ENCODE results near the gene ADD3.
"Not testable (repeated sequence)": the region's sequence is repeated elsewhere in the genome, so short reads cannot be mapped to it uniquely, and the experiment has no call there.

Gene ADD3

DNA sequence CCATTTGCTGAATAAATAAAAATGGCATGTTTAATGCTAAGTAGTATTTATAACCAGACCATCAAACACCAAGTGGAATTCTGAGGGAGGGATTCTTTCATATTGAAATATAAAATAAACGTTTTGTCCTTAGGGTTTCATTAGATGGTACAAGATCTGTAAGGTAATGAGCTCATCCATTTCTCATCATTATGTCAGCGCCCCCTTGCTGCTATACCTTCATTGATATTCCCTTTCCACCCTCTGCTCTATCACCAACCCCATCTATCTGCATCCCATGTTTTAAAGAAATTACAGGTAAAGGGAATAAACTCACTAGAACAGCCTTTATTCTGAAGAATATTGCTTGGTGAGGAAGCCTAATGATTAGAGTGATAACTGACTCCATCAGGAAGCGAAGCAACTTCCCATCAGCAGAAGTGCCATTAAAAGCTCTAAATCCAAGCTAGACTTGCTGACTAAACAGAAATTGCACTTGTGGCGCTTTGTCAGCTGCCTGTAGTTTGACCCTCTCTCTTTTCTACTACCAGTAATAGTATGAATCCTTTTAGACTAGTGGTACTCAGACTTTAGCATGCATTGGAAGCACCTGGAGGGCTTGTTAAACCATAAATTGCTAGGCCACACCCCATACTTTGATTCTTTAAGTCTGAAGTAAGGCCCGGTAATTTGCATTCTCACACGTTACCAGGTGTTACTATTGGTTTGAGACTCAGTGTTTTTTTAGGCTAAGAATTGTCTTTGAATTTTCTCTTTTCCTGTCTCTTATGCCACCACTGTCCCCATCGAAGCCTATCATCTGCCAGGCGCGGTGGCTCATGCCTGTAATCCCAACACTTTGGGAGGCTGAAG, 27.5 kb downstream of the ADD3 start:
- no peak for DNase-seq (ENCODE audit: low read depth)

DNA sequence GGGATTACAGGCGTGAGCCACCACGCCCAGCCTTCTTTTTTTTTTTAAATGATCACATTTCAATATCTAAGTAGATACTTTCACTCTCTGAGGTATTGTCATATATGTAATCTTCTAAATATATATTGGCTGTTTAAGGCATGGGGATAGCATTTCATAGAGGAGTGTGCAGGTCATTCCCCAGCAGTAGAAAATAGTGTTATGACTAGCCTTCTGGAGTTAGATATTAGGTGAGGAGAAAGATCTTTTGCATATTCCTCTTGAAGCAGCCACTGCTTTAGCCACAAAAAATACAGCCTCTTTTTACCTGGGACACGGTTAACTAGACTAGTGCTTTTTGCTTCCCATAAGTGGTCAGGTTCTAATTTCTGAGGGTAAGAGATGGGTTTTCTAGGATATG, 28.9 kb downstream of the ADD3 start:
- no peak for DNase-seq (ENCODE audit: low read depth)

DNA sequence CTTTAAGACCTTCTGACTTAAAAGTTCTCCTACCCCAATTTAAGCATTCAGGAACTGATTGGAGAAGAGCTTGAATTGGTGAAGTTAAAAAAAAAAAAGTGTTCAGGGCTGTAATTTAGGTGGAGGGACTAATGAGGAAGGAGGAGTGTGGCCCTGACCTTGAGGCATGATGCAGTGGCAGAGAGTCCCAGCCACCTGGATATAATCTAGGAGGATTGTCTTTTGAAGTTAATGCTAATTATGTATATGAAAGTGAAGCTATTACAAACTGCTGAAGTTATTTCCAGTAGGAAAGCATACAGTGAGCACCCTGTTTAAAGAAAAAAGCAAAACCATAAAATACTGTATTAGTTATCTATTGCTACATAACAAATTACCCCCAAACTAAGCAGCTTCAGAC, 31.5 kb downstream of the ADD3 start:
- DNase-seq (ENCODE audit: low read depth), result no peak

DNA sequence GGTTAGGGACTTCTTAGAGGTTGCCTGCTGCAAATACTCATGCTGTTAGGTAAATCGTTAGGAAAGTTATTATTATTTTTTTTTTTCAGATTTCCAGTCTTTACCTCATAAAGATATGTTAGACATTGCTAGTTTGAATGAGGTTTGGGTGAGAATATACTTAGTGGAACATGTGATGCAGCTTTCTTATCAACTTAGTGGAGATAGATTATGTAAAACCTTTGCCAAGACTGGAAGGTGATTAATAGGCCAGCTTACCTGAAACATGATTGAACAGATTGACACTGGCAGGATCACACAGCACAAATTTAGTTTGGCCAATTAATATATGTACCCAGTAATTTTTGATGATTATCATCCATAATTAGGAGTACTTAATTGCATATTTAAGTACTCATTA, 32.3 kb downstream of the ADD3 start:
- DNase-seq (ENCODE audit: low read depth), result no peak

DNA sequence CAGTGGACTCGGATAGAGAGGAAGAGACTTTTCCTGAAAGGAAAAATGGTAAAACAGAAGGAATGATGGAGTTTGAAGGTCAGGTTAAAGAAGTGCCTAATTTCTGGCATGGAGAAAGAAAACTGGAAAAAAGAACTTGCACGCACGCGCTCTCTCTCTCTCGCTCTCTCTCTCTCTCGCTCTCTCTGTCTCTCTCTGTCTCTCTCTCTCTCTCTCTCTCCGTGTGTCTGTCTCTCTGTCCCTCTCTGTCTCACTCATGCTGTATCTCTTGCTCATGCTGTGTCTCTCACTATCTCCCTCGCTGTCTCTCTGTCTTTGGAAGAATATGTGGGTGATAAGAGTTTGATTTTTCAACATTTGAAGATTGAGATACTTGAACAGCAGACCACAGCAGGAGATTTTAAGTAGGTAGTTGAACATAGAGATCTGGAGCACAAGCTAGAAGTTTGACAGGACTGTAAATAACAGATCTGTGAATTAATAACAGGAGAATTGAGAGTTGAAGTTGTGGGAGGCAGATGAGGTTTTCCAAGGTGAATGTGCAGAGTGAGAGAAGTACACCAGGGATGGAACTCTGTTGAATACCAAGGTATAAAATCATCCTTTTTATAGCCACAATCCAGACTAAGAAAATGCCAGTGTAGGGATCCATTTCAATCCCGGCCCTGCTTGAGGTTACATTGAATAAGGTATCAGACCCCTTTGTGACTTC, 33.1 kb downstream of the ADD3 start:
- no peak for DNase-seq (ENCODE audit: low read depth)

DNA sequence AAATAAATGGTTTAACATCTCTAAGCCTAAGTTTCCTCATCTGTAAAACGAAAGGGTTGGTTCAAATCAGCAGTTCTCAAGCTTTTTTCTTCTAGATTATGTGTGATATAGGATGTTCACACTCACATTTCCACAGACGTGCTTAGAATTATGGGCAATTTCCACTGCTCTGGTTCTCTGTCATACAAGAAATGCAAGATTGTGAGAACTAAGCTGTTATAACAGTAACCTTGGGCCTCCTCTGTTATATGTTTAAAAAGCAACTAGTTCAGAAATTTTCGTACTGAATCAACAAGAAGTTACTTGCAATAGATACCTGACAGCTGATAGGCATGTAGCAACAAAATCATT, 33.7 kb downstream of the ADD3 start:
- DNase-seq (ENCODE audit: low read depth), result no peak

DNA sequence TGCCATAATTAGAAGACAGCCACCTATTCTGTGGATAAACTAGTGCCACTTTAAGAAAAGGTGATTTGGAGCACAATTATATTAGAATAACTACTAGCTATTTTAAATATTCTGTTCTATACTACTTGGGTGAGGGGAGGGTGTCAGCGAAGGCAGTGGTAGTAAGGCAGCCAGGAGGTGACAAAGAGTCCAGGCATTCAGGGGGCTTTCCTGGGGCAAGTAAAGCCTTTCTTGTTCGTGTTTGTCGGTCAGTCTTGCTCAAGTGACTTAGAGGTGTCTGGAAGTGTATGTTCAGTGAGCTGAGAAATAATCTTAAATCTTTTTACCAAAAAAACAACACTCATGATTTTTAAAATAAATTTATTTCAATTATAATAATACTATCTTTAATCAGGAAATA, 34.4 kb downstream of the ADD3 start:
- no peak for DNase-seq (ENCODE audit: low read depth)

DNA sequence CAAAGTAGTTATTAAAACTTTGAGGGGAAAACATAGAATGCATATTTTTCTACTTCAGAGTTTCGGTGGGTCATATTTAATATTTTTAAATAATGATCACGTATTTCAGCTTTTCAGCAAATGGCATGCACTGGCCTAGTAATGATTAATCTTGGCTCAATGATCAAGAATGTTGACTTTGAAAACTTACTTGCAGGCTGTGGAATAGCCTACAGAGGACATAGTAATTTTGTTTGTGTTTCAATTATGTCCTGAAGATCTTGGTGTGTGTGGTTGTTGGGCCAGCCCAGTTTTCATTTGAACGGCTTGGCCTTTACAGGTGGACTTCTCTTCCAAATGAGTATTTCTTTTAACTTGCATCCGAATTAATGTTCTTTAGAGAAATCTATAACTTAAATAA, 35.1 kb downstream of the ADD3 start:
- no peak for DNase-seq (ENCODE audit: low read depth)

DNA sequence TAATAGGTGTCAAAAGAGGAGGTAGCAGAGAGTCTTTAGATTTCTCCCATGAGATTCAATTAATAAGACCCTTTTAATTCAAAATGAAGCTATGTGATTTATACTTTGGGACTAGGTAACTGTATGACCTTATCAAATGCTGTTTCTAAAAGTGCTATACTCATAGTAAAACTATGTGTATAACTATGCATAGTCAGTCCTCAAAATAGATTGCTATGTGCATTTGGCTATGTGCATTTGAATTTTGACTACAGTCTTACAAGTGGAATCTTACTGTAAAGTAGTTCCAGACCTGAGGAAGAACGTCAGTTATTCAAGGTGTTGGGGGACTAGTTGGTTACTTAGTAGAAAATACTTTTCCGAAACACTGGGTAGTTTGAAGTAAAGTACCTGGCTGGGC, 36.9 kb downstream of the ADD3 start:
- DNase-seq (ENCODE audit: low read depth), result no peak

DNA sequence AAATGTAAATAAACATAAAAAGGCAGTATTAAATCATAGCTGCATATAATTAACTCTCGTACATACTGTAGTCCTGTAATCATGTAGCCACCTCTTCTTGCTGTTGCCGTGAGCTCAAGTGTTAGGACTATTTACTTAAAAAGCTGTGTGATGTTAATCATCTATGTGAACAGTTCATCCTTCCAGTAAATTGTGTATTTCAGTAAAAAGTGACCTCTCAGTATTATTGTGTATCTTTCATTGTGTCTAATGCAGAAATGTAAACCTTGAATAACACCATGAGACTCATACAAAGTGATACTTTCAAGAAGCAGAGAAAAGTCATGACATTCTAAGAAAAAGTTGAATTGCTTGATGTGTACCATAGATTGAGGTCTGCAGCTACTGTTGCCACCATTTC, 38.0 kb downstream of the ADD3 start:
- no peak for DNase-seq (ENCODE audit: low read depth)

DNA sequence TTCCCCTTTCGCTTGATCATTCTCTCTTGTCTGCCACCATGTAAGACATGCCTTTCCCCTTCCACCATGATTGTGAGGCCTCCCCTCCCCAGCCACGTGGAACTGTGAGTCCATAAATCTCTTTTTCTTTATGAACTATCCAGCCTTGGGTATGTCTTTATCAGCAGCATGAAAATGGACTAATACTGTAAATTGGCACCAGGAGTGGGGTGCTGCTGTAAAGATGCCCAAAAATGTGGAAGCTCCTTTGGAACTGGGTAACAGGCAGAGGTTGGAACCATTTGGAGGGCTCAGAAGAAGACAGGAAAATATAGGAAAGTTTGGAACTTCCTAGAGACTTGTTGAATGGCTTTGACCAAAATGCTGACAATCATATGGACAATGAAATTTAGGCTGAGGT, 40.4 kb downstream of the ADD3 start:
- not testable (repeated sequence) for DNase-seq (ENCODE audit: low read depth)

DNA sequence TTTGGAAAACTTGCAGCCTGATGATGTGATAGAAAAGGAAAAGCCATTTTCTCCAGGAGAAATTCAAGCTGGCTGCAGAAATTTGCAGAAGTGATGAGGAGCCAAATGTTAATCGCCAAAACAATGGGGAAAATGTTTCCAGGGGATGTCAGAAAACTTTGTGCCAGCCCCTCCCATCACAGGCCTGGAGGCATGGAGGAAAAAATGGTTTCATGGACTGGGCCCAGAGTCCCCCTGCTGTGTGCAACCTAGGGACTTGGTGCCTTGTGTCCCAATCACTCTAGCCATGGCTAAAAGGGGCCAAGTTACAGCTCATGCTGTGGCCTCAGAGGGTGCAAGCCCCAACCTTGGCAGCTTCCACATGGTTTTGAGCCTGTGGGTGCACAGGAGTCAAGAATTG, 41.0 kb downstream of the ADD3 start:
- DNase-seq (ENCODE audit: low read depth), result no peak

DNA sequence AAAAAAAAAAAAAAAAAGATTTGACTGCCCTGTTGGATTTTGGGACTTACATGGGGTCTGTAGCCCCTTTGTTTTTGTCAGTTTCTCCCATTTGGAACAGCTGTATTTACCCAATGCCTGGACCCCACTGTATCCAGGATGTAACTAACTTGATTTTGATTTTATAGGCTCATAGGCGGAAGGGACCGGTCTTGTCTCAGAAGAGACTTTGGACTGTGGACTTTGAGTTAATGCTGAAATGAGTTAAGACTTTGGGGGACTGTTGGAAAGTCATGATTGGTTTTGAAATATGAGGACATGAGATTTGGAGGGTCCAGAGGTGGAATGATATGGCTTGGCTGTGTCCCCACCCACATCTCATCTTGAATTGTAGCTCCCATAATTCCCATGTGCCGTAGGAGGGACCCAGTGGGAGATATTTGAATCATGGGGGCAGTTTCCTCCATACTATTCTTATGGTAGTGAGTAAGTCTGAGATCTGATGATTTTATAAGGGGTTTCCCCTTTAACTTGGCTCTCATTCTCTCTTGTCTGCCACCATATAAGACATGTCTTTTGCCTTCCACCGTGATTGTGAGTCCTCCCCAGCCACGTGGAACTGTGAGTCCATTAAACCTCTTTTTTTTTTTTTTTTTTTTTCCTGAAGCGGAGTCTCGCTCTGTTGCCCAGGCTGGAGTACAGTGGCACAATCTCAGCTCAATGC, 42.3 kb downstream of the ADD3 start:
- DNase-seq (ENCODE audit: low read depth), result not testable (repeated sequence)

DNA sequence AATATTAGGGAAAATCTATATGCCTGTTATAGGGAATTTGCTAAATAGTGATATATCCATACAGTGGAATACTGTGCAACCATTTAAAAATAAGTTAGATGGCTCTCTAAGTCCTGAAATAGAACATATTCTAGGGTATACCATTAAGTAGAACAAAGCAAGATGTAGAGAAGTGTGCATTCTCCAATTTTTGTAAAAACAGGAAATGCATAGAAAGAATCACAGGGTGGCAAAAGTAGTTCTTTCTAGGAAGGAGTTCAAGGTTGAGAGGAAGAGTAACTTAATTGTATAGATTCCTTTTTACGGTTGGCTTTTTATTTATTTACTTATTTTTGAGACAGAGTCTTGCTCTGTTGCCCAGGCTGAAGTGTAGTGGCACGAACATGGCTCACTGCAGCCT, 43.7 kb downstream of the ADD3 start:
- no peak for DNase-seq (ENCODE audit: low read depth)

DNA sequence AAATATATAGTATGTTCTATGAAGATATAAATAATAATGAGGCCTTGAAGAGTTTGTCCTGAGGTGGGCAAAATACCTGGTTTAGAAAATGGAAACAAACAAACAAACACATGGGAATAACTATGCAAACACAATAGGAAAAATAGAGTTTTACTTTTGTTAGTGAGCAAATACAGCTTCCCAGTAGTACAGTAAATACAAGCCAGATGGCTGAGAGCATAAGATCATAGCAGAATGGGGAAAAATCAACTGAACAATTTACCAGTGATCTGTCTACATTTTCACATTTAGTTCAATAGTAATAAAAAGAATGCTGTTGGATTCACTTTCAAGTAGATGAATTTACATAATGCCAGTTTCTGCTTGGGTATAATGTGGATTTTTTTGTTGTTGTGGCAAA, 45.1 kb downstream of the ADD3 start:
- DNase-seq (ENCODE audit: low read depth), result no peak

DNA sequence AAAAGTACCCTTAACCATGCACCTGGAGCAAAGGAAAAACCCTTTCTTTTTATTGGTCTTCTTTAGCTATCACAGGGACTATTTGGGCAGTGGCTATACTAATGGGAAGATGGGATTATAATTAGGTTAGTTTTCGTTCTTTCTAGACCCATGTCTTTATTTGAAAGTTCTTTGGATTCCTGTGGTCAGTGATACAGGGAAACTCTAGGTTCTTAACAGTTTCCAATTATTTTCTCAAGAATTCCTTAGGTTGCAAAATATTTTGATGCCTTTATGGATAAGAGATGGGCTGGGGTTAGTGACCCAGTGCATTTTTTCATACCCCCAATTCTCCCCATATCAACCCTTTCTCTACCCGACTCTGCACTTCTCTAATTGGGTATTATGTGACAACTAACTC, 49.0 kb downstream of the ADD3 start:
- DNase-seq (ENCODE audit: low read depth), result no peak

DNA sequence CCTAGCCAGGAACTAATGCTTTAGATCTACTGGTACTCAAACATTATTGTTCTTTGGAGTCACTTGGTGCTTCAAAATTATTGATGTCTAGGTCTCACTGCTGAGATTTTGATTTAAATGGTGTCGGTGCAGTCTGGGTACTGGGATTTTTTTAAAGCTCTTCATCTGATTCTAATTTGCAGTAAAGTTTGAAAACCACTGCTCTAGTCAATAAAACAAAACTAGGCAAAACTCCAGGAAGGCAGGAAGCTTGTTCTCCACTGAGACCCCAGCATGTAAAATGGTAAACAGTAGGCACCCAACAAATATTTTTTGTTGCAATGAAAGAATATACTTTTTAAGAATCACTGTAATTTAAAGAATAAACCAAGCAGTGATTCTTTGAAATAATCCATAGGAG, 49.7 kb downstream of the ADD3 start:
- DNase-seq (ENCODE audit: low read depth), result no peak

DNA sequence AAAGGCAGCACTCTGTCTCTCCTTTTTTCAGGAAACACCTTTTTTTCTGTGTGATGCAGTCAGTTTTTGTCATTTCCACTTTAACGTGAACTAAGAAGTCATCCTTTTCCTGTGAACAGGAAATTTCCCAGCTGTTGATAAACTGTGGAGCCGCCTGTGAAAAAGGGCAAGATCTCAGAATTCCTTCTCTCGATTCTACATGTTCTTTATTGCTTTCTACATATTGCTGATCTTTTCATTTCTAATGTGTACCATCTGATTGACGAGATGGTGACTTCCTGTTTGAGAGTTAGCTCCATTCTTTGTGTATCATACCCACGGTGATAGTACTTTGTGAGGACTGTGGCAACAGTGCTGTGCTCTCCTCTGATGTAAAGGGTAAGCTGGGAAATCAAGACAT, 50.4 kb downstream of the ADD3 start:
- no peak for DNase-seq (ENCODE audit: low read depth)

DNA sequence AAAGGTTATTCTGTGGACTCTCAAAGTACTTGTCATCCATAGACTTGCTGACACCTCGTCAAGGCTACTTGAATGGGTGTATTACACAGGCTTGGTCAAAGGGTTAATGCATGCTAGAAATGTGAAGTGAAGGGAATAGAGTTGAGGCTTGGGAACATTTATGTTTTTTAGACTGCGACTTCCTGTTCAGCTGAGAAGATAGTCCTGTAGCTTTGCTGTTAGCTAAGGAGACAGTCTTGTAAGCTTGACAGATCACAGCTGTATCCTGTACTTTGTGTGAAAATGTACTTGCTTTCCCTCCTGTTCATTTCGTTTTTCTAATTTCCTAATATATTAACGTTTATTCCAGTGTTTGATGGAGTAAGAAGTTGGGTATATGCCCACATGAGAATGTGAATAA, 52.1 kb downstream of the ADD3 start:
- no peak for DNase-seq (ENCODE audit: low read depth)

DNA sequence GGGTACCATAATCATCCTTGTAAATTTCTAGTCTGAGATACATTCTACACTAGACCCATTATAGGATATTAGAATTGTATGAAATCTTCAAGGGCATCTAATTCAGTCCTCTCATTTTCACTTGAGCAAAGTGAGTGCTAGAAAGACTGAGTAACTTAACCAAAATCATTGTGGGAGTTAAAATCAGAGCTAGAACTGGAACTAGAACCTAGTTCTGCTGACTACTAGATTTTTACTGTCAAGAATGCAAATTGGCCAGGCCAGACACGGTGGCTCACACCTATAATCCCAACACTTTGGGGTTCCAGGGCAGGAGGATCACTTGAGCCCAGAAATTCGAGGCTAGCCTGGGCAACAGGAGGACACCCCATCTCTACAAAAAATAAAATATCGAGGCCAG, 53.9 kb downstream of the ADD3 start:
- no peak for DNase-seq (ENCODE audit: low read depth)

DNA sequence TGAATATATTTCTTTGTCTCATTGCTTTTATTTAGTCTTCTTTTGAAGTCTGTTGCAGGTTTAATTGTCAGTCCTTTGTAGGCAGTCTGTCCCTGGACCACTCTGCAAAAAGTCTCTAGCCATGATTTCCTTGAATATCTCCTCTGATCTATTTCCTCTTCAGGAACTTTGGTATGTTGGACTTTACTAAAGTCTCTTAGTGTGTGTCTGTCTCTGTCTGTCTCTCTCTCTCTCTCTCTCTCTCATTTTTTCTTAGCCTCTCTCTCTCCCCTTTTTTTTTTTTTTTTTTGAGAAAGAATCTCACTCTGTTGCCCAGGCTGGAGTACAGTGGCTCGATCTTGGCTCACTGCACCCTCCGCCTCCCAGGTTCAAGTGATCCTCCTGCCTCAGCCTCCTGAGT, 57.5 kb downstream of the ADD3 start:
- DNase-seq (ENCODE audit: low read depth), result no peak

DNA sequence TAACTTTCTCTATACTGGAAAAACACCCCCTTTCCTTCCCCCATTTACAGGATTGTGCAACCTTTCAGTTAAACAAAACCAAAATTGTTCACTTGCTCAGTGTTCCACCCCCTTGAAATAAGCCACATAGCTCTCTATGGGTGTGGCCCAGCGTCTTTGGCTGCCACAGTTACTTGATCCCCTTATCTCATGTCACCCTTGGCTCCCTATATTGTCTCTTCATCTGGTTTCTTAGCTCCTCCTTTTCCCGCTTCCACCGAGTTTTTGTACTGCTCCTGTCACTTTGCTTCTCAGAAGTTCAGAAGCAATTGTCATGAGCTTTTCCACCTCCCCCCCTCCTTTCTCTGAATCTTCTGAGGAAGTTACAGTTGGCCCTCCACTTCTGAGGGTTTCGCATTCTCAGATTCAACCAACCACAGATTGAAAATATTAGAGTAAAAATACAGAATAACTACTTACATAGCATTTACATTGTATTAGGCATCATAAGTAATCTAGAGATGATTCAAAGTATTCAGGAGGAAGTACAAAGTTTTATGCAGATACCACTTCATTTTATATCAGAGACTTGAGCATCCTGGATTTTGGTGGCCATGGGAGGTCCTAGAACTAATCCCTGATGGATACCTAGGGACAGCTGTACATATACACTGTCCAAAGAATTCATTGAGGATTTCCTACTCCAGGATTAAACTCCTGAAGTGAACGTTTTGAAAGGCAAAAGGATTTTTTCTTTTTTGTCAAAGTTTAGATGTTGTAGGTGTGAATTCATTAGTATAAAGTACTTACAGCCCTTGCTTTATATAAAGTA, 60.4 kb downstream of the ADD3 start:
- no peak for DNase-seq (ENCODE audit: low read depth)

All from stimulated activated CD8-positive, alpha-beta memory T cell treated with anti-CD3 and anti-CD28 coated beads, Interleukin-12 subunit alpha, Interleukin-12 subunit beta, amount 100 ng/mL, for 4 hours (primary cell).